Activated CD8-positive, alpha-beta memory T cell treated with anti-CD3 and anti-CD28 coated beads, Interleukin-2, amount 50 U/mL, for 1 hour (primary cell): Measurements from ENCODE around the gene GRIPAP1.
"Not testable (repeated sequence)": the region's sequence is repeated elsewhere in the genome, so short reads cannot be mapped to it uniquely, and the experiment has no call there.

Source experiments
- DNase-seq: peaks from one replicate; pipeline ENCODE4 v3.0.0-alpha.2; 2020; ENCODE audit errors: extremely low read depth

Gene GRIPAP1

GRCh38 chrX:48996969-48997368 lies 5.1 kb downstream of the GRIPAP1 start:
- DNase-seq: no peak

GRCh38 chrX:48992341-48992740 lies 9.7 kb downstream of the GRIPAP1 start:
- DNase-seq: no peak

- no peak for DNase-seq
These were observed 12.6 kb downstream of the GRIPAP1 start for GRCh38 chrX:48989483-48989882.

DNA sequence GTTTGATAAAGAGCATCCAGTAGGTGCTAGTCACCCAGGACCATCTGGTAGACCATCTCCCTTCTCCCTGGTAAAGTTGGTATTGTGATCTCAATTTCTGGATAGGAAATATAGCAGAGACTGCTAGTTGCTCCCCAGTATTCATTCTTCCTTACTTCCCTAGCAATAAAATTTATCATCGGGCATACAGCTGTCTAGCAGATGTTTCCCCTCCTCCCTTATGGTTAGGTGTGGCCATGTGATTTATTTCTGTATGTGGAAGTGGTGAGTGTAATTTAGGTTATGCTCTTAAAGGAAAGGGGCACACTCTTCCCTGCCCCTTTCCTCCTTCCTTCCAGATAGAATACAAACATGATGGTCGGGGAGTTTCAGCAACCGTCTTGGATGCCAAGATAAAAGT lies 18.2 kb downstream of the GRIPAP1 start:
- no peak for DNase-seq

GRCh38 chrX:48983081-48983480 lies 19.0 kb downstream of the GRIPAP1 start:
- DNase-seq: no peak

DNA sequence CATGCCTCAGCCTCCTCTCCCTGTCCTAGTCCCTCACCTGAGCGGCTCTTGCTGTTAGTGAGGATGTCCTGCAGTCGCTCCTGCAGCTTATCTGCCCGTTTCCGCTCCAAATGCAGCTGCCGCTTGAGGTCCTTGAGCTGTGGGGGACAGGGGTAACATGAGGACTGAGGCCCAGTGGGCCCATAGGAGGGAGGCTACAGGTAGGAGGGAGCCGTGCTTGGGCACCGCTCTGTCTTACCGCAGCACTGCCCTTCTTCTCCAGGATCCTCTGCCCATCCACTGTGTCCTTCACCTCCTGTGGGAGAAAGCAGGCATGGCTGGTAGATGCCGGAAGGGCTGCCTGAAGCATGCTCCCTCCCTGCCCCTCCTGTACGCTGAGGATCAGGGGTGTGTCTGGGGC lies 20.9 kb downstream of the GRIPAP1 start:
- DNase-seq: no peak

DNA sequence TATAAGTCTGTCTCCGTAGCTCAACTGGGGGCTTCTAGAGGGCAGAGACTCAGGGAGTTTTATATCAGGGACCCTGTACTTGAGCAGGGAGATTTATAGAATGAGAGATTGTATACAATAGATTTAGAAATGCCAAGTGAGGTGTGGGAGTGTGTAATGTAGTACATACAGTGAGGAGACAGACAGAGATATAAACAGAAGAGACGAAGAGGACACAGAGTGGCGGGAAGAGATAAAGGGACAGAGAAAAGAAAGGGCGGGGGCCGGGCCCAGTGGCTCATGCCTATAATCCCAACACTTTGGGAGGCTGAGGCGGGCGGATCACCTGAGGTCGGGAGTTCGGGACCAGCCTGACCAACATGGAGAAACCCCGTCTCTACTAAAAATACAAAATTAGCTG lies 21.7 kb downstream of the GRIPAP1 start:
- not testable (repeated sequence) for DNase-seq

DNA sequence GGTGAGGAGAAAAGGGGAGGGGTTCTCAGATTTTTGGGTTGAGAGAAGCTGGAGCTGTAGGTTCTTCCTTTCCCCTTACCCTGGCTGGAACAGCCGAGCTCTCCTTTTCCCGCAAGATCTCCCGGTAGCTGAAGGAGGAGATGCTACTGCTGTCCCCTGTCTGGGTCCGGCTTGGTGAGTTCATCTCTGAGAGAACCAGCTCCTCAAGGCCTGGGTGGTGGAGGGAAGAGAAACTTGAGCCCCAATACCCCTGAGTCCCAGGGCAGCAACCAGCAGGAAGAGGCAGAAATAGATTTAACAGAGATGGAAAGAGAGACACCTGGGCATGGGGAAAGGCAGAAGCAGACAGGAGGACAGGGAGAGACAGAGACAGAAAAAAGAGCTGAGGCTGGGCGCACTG lies 23.8 kb downstream of the GRIPAP1 start:
- no peak for DNase-seq

DNA sequence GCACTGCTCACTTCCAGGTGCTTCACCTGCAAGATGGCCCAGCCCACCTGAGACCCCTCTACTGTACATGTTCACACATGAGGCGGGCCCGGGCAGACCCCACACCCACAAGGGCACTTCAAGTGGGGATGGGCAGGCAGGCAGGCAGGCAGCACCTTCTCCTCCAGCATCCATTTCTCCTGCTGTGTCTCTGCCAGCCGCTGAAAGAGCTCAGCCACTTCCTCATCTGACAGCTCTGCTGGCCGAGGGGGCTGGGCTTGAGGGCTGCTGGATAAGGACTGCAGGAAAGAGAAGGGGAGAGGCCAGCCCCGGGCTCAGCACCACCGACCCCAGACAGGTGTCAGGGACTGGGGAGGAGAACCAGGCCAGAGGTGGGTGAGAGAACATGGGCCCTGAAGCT lies 26.0 kb downstream of the GRIPAP1 start:
- DNase-seq: no peak

DNA sequence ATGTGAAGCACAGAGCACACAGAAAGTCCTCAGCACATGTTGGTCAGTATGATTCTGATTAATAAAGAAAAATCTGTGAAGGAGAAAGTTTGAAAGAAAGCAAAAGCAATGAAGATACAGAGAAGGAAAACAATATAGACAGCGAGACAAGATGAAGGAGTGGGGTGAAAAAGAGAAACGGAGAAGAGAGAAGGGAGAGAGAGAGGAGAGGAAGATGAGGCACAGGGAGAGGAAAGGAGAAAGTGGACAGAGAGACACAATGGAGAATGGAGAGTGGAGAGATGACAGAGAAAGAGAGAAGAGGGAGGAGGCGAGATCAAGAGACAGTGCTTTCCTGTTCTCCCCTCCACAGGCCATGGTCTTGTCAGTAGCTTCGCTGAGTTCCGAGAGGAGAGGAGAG lies 26.5 kb downstream of the GRIPAP1 start:
- no peak for DNase-seq

DNA sequence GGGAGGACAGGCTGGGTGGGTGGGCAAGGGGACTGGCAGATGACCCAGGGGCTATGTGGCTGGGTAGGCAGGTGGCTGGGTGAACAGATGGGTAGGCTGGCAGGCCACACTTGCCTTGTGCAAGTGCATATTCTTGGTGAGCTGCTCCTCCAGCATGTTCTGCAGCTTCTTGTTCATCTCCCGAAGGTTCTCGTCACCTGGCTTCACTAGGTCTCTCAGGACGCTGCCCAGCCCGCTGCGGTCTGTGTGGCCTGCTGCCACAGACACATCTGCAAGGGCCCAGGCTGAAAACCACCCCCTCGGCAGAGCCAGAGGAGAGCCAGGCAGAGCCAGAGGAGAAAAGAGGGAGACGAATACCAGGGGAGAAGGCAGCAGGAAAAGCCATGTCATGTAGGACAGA lies 27.0 kb downstream of the GRIPAP1 start:
- DNase-seq: no peak

DNA sequence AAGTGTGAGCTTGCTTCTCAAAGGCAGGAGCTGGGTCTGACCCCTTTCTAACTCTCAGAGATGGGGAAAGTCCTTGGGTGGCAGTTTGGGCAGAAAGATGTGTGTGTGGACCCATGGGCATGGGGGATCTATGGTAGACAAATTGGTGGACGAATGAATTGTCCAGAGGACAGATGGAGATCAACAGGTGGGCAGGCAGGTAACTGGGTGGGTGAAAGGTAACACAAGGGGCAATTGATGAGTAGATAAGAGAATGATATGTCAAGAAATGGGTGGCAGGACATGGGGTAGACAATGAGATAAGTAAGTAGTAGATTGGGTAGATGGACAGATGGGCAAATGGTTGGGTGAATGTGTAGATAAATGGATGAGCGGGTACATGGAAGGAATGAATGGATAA lies 27.5 kb downstream of the GRIPAP1 start:
- no peak for DNase-seq

DNA sequence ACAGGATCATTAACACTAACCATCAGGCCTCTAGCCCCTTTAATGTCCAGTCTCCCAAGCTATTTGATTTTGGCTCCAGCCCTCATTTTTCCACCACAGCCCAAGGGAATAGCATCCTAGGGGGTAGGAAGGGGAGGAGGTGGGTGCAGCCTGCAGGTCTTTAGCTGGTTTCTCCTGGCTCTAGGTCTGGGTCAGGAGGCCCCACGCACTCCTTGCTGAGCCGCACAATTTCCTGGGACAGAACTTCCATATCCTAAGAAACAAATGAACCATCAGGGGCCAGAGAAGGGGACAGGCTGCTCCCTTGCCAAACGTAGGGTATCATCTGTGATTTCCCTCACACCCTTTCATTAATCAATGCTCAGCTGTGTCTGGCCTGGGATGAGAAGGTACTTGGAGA lies 28.0 kb downstream of the GRIPAP1 start:
- no peak for DNase-seq

- DNase-seq: no peak
These were observed 29.6 kb downstream of the GRIPAP1 start for GRCh38 chrX:48972220-48973164.

GRCh38 chrX:48971249-48972219 lies 30.5 kb downstream of the GRIPAP1 start, which contains the start of gene KCND1:
TSS of gene KCND1 (minus strand) at chrX:48971844. CDS start at chrX:48970271, 1,573 bp downstream.
- no peak for DNase-seq

DNA sequence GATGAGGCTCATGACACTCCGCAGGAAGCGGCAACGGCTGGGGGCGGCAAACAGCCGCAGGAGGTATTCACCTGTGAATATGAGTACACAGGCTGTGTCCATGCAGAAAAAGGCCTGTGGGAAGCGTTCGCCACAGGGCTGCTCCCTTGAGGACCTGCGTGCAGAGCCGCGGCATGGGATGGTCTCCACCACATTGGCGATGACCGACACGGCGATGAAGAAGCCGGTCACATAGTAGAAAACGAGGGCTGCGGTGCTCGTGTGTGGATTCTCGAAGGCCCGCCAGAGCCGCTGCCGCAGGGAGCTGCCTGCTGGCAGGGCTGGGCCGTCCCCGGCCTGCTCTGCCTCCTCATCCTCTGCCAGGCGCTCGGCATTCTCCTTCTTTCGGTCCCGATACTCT lies 32.6 kb downstream of the GRIPAP1 start:
- no peak for DNase-seq

DNA sequence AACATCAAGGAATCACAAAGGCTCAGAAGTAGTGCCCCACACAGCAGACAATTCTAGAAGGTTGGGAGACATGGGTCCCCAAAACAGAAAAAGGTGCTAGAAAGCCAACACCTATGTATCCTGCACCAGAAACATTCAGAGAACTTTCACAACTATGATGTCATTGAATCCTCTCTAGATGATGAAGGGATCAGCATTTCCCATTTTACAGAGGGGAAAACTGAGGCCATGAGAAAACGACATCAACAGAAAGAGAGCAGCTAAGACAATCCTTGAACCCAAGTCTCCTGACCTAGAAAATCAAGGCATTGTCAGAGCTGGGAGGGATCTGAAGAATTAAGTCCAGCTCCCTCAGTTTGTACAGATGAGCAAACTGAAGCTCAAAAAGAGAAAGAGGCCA lies 33.7 kb downstream of the GRIPAP1 start:
- no peak for DNase-seq

DNA sequence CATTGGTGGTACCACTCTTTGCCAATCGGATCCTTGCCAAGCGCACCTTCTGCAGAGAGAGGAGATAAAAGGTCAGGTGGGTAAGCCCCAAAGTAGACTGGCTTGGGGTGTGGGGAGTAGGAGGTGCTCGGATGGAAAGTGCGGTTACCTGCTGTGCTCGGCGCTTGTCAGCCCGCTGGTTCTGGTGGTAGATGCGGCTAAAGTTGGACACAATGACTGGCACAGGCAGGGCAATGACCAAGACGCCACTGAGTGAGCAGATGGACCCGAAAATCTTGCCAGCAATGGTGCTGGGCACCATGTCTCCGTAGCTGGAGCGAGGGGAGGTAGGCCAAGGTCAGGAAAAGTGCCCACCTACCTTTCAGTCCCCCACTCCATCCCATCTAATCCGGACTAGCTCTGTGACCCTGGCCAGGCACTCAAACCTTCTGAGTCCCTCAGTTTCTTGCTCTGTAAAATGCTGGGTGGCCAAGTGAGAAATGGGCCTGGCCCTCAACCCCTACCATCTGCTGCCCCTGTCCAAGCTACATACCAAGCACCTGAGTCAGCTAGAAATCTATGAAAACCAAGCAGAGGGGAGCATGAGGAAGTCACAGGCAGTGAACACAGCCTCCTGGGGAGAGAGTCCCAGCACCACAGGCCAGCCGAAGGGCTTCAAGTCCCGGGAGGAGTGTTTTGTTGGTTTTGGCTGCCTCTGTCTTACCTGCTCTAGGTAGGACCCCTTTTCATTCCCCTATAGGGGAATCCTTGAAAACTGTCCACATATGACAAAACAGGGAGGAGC lies 35.1 kb downstream of the GRIPAP1 start:
- no peak for DNase-seq

DNA sequence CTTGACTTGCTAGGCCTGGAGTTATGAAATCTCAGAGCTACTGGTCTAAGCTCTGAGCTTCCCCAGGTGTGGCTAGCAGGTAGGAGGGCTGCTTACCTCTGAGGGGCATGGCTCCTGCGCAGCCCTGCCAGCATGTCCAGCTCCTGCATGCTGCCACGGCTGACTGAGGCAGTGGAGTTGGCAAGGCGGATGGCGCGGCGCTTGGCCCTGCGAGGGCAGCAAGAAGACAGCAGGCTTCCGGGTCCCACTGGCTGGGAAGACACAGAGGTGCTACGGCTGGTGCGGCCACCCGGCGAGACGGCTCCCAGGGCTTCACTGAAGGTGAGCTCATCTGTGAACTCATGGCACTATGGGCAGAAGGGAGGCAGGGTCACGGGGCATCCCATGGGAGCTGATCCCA lies 36.1 kb downstream of the GRIPAP1 start:
- no peak for DNase-seq

GRCh38 chrX:48961585-48962091 lies 40.4 kb downstream of the GRIPAP1 start:
- no peak for DNase-seq

DNA sequence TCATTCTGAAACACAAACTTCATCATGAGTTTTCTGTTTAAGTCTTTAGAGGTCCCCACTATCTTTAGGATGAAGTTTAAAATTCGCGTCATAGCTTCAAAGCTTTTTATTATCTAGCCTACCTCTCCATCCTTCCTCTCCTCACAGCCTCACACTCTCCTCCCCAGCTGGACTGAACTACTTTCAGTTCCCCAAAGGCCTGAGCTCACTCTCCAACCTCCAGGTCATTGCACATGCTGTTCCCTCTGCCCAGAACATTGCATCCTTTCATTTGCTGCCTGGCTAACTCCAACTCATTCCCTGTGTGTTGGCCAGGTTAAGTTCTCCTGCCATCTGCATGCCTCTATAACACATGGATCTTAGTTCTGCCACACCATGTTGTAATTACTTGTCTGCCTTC lies 41.8 kb downstream of the GRIPAP1 start:
- DNase-seq: no peak
